ENCODE data around the gene DDN.

Gene DDN

DNA sequence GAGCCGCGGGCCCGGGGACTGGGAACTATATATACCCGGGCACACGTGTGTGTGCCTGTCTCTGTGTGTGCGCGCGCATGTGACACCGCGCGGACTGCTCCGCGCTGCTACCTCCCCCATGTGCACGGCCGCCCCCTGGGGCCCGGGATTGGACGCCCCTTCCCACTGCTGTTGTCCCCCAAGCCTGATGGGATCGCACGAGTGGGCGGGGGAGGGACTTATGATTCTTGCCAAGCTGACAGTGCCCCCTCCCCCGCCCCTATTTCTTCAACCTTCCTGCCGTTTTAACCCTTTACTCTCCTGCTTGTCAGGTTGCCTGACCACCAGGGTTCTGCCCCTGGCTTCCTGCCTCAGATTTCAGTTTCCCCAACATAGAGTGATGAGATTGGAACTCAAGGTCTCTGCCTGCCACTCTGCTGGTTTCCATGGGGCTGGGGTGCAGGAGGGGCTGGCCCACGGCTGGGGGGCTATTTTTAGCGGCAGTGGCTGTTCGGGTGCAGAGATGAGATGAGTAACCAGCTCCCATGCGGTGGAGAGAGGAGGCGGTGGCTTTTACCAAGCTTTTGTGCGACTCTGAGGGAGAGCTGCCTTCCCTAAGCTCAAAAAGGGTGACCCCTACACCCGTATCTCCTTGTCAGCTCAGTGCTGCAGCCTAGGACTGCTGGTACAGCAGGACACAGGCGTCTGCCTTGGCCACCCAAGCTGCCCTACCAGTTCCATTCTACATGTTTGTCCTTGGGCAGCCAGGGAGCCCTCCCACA lies at the start of gene DDN:
DDN (minus strand) TSS at position 5 of the 761 bp plus-strand sequence. CDS start 88 bp downstream, outside the sequence.
- no peaks in the 10 kb centered on the region for H3K9me3 ChIP-seq (ENCODE audit: control insufficient read depth, insufficient read depth, low read length)
- H3K4me1 ChIP-seq (ENCODE audit: insufficient read depth, low read length), result no peaks in the 10 kb centered on the region; the same call in 1 of the 2 replicates
- no peaks in the 10 kb centered on the region; the same call in 1 of the 2 replicates for H3K36me3 ChIP-seq (ENCODE audit: insufficient read depth, low read length)
- H3K9ac ChIP-seq (ENCODE audit: low read depth, low read length), result peak within 1 kb of the TSS; percentile 68; the same call in 1 of the 2 replicates

DNA sequence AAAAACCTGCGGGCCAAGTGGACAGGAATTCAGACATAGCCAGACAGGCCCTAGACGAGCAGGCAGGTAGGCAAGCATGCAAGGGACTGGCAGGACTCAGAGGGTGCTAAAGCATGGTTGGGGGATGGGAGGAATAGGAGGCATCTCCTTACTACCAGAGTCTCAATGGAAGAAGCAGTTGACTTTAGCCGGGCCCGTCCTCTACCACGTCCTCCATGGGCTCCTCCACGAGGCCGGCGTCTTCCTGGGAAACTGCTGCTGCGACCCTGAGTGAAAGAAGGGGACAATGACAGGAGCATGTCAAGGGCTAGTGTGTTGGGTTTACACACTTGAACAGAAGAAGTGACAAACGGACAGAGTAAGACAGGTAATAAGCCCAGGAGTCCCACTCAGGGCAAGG lies 49.8 kb upstream of the DDN start:
- Histone ChIP-seq H3K9ac (ENCODE audit: low read depth, low read length) (no peak overlapping the region), H3K9me3 (ENCODE audit: control insufficient read depth, insufficient read depth, low read length) (no peaks in the 10 kb centered on the region), H3K4me1 (ENCODE audit: insufficient read depth, low read length) (no peaks in the 10 kb centered on the region), H3K36me3 (ENCODE audit: insufficient read depth, low read length) (peaks cover 35% of the 10 kb centered on the region)

DNA sequence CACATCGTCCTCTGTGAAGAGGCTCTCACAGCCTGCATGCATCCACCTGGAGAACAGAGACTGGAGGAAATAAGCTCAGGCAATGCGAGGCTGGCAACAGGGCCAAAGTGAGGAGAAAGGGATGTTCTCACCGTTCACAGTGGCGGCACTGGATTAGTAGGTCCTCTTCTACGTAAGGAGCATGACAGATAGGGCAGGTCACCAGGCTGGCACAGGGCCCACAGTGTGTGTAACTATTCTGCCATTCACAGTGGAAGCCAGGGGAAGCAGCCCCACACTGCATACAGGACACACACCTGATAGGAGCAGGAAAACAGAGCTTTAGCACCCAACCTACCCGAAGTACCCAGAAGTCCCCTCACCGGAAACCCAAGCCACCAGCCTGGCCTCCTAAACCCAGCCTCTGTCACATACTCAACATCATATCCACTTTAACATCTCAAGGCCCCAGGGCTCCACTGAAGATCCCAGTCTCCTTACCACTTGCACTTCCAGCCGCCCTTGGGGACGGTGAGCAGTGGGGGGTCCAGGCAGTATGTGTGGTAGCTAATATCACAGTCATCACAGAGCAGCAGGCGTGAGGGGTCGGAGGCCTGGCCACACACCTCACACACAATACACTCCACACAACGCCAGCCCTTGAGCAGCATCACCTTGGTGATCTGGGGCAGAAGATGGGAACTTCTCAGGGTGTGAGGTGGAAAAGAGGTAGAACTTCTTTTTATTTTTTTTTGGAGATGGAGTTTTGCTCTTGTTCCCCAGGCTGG lies 47.1 kb upstream of the DDN start:
- Histone ChIP-seq H3K4me1 (ENCODE audit: insufficient read depth, low read length) (no peaks in the 10 kb centered on the region), H3K9me3 (ENCODE audit: control insufficient read depth, insufficient read depth, low read length) (no peaks in the 10 kb centered on the region), H3K36me3 (ENCODE audit: insufficient read depth, low read length) (peaks cover 46% of the 10 kb centered on the region), H3K9ac (ENCODE audit: low read depth, low read length) (no peak overlapping the region)

DNA sequence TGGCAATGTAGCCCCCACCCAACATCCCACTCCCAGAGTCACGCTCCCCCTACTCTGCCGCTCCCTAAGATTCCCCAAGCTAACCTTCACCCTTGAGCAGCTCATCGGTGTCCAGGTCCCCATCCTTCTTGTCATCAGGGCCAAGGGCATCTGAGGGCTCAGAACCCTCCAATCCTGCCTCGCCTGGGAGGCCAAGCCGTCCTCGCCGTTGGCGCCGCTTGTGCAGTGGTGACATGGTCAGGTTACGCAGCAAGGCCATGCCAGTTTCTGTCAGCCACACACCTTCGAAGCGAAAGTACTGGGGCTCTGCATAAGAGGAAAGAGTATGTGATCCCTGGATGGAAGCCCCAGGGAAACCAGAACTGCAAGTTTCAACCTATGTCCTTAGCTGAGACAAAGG lies 45.5 kb upstream of the DDN start:
- Histone ChIP-seq H3K4me1 (ENCODE audit: insufficient read depth, low read length) (no peaks in the 10 kb centered on the region), H3K36me3 (ENCODE audit: insufficient read depth, low read length) (peaks cover 40% of the 10 kb centered on the region), H3K9me3 (ENCODE audit: control insufficient read depth, insufficient read depth, low read length) (no peaks in the 10 kb centered on the region), H3K9ac (ENCODE audit: low read depth, low read length) (no peak overlapping the region)

DNA sequence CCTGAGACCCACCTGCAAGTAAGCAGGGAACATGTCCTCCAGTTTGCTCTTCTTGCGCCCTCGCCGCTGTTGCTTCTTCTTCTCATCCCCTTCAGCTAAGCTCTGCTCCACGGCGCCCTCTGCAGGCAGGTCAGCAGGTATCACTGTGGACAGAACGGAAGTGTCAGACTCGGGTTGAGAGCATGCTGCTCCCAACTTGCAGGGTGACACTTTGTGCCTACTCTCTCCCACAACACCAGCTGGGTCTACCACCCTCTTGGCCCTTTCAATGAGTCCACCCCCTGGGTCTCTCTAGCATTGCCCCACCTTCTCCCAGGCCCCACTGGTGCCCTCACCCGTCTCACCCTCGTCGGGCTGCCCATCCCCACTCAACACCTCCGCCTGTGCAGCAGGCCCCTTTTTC lies 44.7 kb upstream of the DDN start:
- H3K4me1 ChIP-seq (ENCODE audit: insufficient read depth, low read length), result no peaks in the 10 kb centered on the region
- H3K9ac ChIP-seq (ENCODE audit: low read depth, low read length), result no peak overlapping the region
- no peaks in the 10 kb centered on the region for H3K9me3 ChIP-seq (ENCODE audit: control insufficient read depth, insufficient read depth, low read length)
- H3K36me3 ChIP-seq (ENCODE audit: insufficient read depth, low read length), result peaks cover 36% of the 10 kb centered on the region

DNA sequence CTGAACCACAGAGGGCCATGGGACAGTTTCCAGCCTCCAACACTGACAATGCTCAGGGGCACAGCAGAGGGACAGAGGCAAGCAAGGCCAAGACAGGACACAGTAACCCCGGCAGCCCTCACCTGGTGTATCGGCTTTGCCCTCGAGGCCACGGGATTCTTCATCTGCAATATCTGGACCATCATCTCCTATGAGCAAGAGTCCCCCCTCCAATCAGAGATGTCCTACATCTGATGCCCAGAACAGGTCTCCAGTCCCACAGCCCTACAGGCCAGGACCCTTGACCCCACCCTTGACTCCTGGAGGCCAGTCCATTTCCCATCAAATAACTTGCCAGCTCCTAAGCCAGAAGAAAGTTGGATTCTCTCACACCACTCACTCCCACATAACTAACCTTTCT lies 44.1 kb upstream of the DDN start:
- H3K36me3 ChIP-seq (ENCODE audit: insufficient read depth, low read length), result peaks cover 33% of the 10 kb centered on the region
- no peaks in the 10 kb centered on the region for H3K9me3 ChIP-seq (ENCODE audit: control insufficient read depth, insufficient read depth, low read length)
- no peak overlapping the region for H3K9ac ChIP-seq (ENCODE audit: low read depth, low read length)
- no peaks in the 10 kb centered on the region for H3K4me1 ChIP-seq (ENCODE audit: insufficient read depth, low read length)

DNA sequence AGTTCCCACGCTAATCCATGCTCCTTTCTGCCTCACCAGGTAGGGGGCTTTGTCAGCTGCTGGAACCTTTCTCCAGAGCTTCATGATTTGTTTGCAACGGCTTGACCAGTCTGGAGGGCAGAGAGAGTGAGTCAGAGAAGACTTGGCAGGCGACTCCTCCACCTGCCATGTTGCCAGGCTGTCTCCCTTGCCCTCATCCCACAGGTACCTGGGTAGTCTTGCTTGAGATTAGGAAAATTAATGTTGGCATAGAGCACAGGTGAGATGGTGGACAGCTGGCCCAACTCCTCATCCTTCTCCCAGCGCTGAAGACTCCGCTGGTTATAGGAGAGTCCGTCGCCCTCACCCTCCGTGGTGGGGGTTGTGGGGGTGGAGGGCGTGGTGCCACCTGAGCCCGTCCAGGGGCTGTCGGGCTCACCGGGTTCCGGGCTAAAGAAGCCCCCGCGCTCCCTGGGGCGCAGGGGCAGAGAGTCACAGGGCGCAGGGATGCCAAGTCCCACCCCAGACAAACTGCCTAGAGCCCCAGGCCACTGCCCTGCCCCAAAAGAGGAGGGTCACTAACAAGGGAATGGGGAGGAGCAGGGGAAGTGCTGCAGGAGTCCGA lies 42.8 kb upstream of the DDN start:
- H3K4me1 ChIP-seq (ENCODE audit: insufficient read depth, low read length), result no peaks in the 10 kb centered on the region

GRCh38 chr12:49041036-49041880 lies 42.1 kb upstream of the DDN start:
- Histone ChIP-seq H3K9ac (ENCODE audit: low read depth, low read length) (no peak overlapping the region), H3K36me3 (ENCODE audit: insufficient read depth, low read length) (peaks cover 31% of the 10 kb centered on the region), H3K4me1 (ENCODE audit: insufficient read depth, low read length) (no peaks in the 10 kb centered on the region), H3K9me3 (ENCODE audit: control insufficient read depth, insufficient read depth, low read length) (no peaks in the 10 kb centered on the region)

More for the DNA sequence above, 42.8 kb upstream of the DDN start:
- Histone ChIP-seq H3K9ac (ENCODE audit: low read depth, low read length) (no peak overlapping the region), H3K36me3 (ENCODE audit: insufficient read depth, low read length) (peaks cover 26% of the 10 kb centered on the region), H3K9me3 (ENCODE audit: control insufficient read depth, insufficient read depth, low read length) (no peaks in the 10 kb centered on the region)

DNA sequence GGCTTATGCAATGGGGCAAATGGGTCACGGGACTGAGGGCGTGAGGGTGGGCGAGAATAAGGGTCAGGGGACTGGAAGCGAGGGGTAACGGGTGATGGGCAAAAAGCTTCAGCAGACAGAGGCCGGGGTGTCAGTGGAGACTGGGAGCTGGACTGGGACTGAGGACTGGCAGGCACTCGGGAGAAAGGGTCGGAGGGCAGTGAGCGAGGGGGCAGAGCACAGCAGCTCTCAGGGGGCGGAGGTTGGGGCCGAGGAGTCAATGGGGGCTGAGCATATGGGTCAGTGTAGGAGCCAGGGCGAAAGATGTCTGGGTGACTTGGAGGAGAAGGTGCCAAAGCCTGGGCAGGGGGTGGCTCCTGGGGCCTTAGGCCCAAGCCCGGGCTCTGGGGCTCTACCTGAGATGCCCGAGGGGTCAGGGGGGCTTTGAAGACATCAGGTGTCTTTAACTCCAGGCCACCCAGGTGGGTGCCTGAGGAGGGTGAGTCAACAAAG lies 41.2 kb upstream of the DDN start:
- no peaks in the 10 kb centered on the region for H3K4me1 ChIP-seq (ENCODE audit: insufficient read depth, low read length)
- H3K9ac ChIP-seq (ENCODE audit: low read depth, low read length), result no peak overlapping the region
- peaks cover 27% of the 10 kb centered on the region for H3K36me3 ChIP-seq (ENCODE audit: insufficient read depth, low read length)
- no peaks in the 10 kb centered on the region for H3K9me3 ChIP-seq (ENCODE audit: control insufficient read depth, insufficient read depth, low read length)

DNA sequence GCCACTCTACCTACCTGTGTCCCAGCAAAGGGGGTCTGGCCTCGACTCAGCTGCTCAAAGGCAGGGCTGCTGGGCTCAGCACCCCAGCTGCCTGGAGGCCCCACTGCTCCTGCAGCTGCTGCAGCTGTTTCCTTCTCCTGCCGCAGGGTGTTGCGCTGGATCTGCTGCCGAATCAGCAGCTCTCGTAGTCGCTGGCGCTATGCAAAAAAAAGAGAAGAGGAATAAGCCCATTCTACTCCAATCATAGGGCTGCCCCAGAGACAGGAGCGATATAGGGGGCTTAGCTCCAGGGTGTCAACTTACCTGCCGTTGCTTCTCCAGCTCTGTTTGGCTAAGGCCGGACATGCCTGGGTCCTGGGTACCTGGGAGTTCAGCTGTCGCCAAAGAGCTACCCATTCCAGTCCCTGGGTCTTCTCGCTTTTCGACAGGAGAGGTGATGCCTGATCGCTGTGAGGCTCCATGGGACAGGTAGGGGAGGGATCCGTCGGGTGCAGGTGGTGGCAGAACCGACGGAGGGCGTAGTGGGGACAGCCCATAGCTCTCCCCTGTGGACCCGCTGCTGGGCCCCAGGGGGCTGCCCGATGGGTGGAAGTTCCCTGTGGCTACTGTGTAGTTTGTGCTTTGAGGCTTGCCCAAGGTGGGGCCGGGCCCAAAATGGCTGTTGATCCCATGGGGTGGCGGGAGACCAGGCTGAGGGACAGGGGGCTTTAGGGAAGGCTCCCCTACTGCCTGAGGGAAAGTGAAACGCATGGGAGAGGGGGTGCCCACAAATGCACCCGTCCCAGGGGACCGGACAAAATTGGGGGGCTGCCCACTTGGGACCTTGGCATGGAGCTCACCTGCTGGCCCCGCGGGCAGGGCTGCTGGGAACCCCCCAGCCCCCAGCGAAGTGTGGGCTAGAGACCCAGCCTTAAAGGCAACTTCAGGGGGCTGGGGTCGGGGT lies 40.5 kb upstream of the DDN start:
- Histone ChIP-seq H3K36me3 (ENCODE audit: insufficient read depth, low read length) (peaks cover 32% of the 10 kb centered on the region), H3K9me3 (ENCODE audit: control insufficient read depth, insufficient read depth, low read length) (no peaks in the 10 kb centered on the region), H3K4me1 (ENCODE audit: insufficient read depth, low read length) (no peaks in the 10 kb centered on the region), H3K9ac (ENCODE audit: low read depth, low read length) (no peak overlapping the region)

GRCh38 chr12:49038291-49038955 lies 39.2 kb upstream of the DDN start:
- Histone ChIP-seq H3K36me3 (ENCODE audit: insufficient read depth, low read length) (peaks cover 29% of the 10 kb centered on the region), H3K9ac (ENCODE audit: low read depth, low read length) (no peak overlapping the region), H3K9me3 (ENCODE audit: control insufficient read depth, insufficient read depth, low read length) (no peaks in the 10 kb centered on the region), H3K4me1 (ENCODE audit: insufficient read depth, low read length) (no peaks in the 10 kb centered on the region)

DNA sequence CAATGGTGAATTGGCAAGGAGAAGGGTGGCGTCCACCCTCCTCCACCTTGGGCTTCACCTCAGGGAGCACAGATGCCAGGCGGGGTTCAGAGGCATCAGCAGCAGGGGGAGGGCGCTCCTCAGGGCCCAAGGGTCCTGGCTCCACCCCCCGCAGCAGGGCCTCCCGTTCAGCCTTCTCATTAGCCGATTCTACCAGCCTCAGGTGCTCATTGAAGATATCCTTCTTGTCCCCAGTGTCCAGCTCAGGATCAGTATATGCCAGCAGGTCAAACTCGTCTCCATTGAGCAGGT lies 38.7 kb upstream of the DDN start:
- Histone ChIP-seq H3K36me3 (ENCODE audit: insufficient read depth, low read length) (peaks cover 24% of the 10 kb centered on the region), H3K9ac (ENCODE audit: low read depth, low read length) (no peak overlapping the region), H3K4me1 (ENCODE audit: insufficient read depth, low read length) (no peaks in the 10 kb centered on the region), H3K9me3 (ENCODE audit: control insufficient read depth, insufficient read depth, low read length) (no peaks in the 10 kb centered on the region)

Measured in ES-I3 (cell line).